Omental fat pad (tissue), 4 donors: ENCODE measurements around the gene ENPP4. TPM values are rescaled to one million over a fixed set of nuclear protein-coding genes. Genes with fewer than 3 reads are reported as not detected.
A peak's percentile ranks its signal among the peaks of the same experiment; 100 is the strongest.

Source experiments
- ATAC-seq: fragments of 150-250 bp; one replicate; pipeline ENCODE4 v1.9.1; 2016; ENCODE audit warnings: mild to moderate bottlenecking, moderate library complexity; ENCODE audit not compliant: low FRiP score
- DNase-seq: peaks from one replicate; pipeline ENCODE4 v3.0.0-alpha.2; 2019; ENCODE audit warnings: low spot score
- total RNA-seq, 4 donors: library from RNA; depleted of rRNA; stranded (reverse); fragments of >200 nt; gene quantifications; one replicate each; pipeline ENCODE4 v1.1.0, GENCODE V29; 2016
- TF ChIP-seq, protein P1 (sequence below), 3 donors: fragments of 450-650 bp; IDR thresholded peaks; one replicate each; pipeline ENCODE4 v1.5.1; 2016 to 2017; ENCODE audit warnings: antibody characterized with exemption in 3 of 3, mild to moderate bottlenecking in 3 of 3, moderate library complexity in 2 of 3

ENPP4 gene
- total RNA-seq, 4 donors from 2014 or later = 16.8 to 27.3 (median 21.8) TPM

DNA sequence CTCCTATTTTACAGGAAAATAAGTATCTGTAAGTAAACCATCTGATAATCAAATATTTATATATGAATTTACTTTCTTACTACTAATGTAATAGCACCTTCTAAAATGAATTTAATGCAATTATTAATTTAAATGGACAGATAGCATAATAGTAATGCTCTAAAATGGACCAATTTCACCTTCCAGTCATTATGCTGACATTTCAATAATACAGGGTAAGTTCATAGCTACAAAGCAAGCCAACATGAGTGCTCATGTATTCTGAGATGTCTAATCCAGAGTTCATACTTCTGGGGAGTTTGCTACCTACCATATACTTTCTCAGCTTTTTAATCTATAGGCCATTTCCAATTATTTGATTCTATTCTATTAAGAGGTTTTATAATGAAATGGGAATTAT lies 29.4 kb downstream of the ENPP4 start:
- TF ChIP-seq, protein P1, sequence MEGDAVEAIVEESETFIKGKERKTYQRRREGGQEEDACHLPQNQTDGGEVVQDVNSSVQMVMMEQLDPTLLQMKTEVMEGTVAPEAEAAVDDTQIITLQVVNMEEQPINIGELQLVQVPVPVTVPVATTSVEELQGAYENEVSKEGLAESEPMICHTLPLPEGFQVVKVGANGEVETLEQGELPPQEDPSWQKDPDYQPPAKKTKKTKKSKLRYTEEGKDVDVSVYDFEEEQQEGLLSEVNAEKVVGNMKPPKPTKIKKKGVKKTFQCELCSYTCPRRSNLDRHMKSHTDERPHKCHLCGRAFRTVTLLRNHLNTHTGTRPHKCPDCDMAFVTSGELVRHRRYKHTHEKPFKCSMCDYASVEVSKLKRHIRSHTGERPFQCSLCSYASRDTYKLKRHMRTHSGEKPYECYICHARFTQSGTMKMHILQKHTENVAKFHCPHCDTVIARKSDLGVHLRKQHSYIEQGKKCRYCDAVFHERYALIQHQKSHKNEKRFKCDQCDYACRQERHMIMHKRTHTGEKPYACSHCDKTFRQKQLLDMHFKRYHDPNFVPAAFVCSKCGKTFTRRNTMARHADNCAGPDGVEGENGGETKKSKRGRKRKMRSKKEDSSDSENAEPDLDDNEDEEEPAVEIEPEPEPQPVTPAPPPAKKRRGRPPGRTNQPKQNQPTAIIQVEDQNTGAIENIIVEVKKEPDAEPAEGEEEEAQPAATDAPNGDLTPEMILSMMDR (IDR thresholded peaks at IDR 0.05) = no peak

DNA sequence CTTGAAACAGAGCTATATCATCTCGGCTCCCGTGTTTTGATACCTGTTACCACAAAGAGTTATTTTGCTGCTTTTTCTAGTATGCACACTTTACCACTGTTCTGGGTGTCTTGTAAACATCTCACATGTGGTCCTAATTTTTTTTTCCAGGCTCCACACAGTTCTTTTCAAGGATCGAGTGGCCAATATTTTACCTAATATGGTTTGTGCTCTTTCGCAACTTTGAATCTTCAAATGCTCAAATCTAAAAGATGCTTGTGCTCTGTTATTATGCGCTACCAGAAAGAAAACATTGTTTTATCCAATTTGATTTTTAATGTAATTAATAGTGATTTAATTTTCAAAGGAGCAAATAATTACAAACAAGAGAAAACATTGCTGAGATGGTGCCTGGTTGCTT lies 30.3 kb downstream of the ENPP4 start:
- DNase-seq = no peak
- TF ChIP-seq, protein P1 (IDR thresholded peaks at IDR 0.05) = no peak
- no peak for ATAC-seq

More for the DNA sequence above, 29.4 kb downstream of the ENPP4 start:
- no peak for ATAC-seq
- DNase-seq = no peak

DNA sequence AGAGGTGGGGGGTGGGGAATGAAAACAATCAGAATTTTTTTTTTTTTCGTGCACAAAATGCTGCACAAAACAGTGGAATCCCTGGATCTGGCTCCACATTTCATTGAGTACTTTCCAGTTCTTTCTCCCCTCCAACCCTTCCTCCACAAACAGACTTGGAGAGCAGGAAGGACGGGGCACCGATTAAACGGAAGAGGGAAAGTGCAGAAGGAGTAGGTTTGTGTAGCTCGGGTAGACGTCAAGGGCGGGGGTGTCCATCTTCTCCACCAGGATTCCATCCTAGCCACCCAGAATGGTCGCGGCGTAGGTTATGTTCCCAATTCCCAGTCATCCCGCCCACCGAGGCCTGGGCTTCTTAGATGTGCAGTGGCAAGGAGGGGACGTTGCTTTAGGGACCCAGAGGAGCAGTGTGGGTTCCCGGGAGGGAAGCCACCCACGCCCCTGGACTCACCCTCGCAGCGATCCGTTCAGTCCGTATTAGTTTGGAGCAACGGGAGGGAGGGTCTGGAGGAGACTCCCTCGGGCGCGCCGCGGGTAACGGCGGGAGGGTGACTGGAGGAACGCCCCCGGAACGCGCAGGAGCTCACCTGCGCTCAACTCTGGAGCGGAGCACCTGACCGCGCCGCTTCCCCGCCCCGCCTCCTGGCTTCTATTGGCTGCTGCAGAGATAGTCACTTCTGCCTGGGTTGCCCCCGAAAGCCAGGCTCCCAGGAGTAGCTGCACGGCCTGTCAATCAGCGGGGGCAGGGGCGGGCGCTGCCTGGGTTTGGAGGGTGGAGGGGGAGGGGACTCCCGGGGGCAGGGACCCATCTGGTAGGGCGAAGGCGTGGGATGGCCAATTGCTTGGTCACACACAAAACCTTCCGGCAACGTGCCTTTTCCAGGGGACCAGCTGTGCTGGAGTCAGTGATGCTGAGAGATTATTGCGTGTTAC lies 40.8 kb downstream of the ENPP4 start, which contains the start of gene ENPP5:
Gene ENPP5 (minus strand): TSS at position 624 of the 933 bp plus-strand sequence. CDS start 2,718 bp downstream, outside the sequence.
- DNase-seq (peak; percentile 44), ATAC-seq (peak; percentile 98)
- TF ChIP-seq, protein P1 (IDR thresholded peaks at IDR 0.05) = no peak

DNA sequence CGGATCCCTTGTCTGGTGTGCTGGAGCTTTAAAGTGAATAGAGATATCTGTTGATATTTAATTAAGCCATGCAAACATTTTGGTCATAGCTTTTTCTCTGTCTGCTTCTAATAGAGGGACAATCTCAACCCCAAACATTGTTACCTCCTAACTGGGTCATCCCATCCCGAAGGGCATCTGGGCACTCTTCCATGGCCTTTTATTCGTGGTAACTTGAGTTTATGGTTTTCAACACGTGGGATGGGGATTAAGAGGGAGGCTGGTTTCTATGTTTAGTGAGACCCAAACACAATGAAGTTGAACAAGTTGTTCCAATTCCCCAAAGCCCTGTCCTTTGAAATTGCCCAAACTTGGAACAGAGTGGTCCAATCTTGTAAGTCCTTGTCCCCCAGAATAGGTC lies 42.4 kb downstream of the ENPP4 start:
- TF ChIP-seq, protein P1 (IDR thresholded peaks at IDR 0.05) = no peak
- DNase-seq = no peak
- ATAC-seq = no peak

DNA sequence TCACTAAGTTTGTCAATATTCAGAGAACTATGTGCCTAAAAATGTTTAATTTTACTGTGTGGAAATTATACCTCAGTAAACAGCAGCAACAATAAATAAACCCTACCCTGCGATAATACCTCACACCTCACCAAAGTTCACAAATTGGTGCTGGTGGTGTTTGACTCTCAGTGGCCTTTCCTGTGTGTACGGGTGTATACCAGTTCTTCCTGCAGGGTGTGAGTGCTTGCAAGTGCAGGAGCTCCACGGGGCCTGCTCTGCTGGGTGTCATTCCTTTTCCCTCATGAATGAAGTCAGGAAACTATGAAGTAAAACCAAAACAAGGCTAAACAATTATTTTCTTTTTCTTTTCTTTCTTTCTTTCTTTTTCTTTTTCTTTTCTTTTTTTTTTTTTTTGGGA lies 45.1 kb downstream of the ENPP4 start:
- DNase-seq = no peak
- TF ChIP-seq, protein P1 (IDR thresholded peaks at IDR 0.05) = no peak
- ATAC-seq = no peak

DNA sequence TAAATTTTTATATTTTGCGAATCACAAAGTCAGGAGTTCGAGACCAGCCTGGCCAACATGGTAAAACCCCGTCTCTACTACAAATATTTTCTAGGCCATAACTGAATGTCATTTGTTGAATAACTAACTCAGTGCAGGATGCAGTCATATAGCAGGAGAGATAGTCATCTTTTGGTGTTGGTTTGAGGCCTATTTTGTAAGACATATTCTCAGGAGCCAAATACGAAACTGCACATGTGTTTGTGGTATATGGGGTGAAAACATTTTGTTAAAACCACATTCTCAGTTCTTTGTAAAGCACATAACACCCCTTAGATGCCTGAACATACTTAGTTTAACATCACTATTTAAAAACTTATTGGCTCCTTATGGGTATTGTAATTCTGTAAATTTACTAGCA lies 45.7 kb downstream of the ENPP4 start:
- no peak for DNase-seq
- TF ChIP-seq, protein P1 (IDR thresholded peaks at IDR 0.05) = no peak
- no peak for ATAC-seq

DNA sequence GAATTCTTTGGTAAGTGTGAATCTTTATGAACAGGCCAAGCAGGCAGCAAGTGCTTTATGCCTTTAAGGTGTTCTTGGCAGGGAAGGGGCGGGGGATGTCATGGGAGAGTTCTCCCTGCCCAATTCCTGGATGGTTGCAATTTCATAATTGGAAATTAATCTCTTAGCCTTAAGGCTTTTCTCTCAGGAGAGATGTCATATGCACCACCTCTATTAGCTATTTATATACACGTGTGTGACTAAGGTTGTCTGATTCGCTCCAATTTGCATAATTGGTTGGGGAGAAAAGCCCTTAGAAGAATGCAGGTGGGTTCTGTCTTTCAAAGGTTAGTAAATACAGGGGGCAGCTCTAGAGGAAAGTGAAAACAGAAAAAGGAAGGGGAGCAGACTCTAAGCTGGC lies 46.2 kb downstream of the ENPP4 start:
- ATAC-seq (no peak), DNase-seq (no peak)
- TF ChIP-seq, protein P1 (IDR thresholded peaks at IDR 0.05) = no peak
